Vagina (tissue), 2 donors: ENCODE results near the gene ZNF521.

Experiments used
- POLR2A ChIP-seq, 2 donors: fragments of 450-650 bp; IDR thresholded peaks; one replicate each; pipeline ENCODE4 v1.6.1; 2017; ENCODE audit warnings: antibody characterized with exemption in 2 of 2, mild to moderate bottlenecking in 2 of 2, moderate library complexity in 2 of 2
- TF ChIP-seq, protein P1 (sequence below), 3 experiments: fragments of 450-650 bp in 2 of 3; fragments of 200-600 bp in 1 of 3; sonication (generic) in 1 of 3; IDR thresholded peaks; one replicate each; pipeline ENCODE4 v1.5.1; 2017 to 2019; ENCODE audit warnings: antibody characterized with exemption in 3 of 3, mild to moderate bottlenecking in 2 of 3, moderate library complexity in 2 of 3

GRCh38 chr18:25261768-25262167 is 90.2 kb downstream of the ZNF521 start:
- TF ChIP-seq, protein P1, sequence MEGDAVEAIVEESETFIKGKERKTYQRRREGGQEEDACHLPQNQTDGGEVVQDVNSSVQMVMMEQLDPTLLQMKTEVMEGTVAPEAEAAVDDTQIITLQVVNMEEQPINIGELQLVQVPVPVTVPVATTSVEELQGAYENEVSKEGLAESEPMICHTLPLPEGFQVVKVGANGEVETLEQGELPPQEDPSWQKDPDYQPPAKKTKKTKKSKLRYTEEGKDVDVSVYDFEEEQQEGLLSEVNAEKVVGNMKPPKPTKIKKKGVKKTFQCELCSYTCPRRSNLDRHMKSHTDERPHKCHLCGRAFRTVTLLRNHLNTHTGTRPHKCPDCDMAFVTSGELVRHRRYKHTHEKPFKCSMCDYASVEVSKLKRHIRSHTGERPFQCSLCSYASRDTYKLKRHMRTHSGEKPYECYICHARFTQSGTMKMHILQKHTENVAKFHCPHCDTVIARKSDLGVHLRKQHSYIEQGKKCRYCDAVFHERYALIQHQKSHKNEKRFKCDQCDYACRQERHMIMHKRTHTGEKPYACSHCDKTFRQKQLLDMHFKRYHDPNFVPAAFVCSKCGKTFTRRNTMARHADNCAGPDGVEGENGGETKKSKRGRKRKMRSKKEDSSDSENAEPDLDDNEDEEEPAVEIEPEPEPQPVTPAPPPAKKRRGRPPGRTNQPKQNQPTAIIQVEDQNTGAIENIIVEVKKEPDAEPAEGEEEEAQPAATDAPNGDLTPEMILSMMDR (IDR thresholded peaks at IDR 0.05): no peak
- TF ChIP-seq POLR2A (IDR thresholded peaks at IDR 0.05): no peak
